Esophagus muscularis mucosa (tissue), 3 donors: ENCODE measurements around the gene PRKCB.
"Not testable (repeated sequence)": the region's sequence is repeated elsewhere in the genome, so short reads cannot be mapped to it uniquely, and the experiment has no call there.

Experiments
- POLR2AphosphoS5 ChIP-seq, 2 donors: sonication (generic); formaldehyde crosslinking; IDR thresholded peaks; one replicate each; pipeline ENCODE4 v1.6.1; 2017; ENCODE audit warnings: antibody characterized with exemption in 2 of 2
- TF ChIP-seq, protein P1 (sequence below), 3 experiments: fragments of 200-600 bp in 2 of 3; fragments of 450-650 bp in 1 of 3; sonication (generic) in 2 of 3; IDR thresholded peaks; one replicate each; pipeline ENCODE4 v1.5.1; 2017 to 2019; ENCODE audit warnings: antibody characterized with exemption in 3 of 3, mild to moderate bottlenecking in 2 of 3, moderate library complexity in 1 of 3

DNA sequence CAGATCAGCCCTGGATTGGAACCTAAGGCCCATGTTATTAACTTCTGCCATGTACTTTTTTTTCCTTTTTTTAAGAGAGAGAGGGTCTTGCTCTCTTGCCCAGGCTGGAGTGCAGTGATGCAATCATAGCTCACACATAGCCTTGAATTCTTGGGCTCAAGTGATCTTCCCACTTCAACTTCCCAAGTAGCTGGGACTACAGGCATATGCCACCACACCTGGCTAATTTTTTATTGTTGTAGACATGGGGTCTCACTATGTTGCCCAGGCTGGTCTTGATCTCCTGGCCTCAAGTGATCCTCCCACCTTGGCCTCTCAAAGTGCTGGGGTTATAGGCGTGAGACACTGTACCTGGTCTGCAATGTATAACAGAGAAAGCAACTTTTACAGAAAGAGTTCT, 194.1 kb downstream of the PRKCB start:
- TF ChIP-seq, protein P1, sequence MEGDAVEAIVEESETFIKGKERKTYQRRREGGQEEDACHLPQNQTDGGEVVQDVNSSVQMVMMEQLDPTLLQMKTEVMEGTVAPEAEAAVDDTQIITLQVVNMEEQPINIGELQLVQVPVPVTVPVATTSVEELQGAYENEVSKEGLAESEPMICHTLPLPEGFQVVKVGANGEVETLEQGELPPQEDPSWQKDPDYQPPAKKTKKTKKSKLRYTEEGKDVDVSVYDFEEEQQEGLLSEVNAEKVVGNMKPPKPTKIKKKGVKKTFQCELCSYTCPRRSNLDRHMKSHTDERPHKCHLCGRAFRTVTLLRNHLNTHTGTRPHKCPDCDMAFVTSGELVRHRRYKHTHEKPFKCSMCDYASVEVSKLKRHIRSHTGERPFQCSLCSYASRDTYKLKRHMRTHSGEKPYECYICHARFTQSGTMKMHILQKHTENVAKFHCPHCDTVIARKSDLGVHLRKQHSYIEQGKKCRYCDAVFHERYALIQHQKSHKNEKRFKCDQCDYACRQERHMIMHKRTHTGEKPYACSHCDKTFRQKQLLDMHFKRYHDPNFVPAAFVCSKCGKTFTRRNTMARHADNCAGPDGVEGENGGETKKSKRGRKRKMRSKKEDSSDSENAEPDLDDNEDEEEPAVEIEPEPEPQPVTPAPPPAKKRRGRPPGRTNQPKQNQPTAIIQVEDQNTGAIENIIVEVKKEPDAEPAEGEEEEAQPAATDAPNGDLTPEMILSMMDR (IDR thresholded peaks at IDR 0.05) = not testable (repeated sequence)
- not testable (repeated sequence) for TF ChIP-seq POLR2AphosphoS5 (IDR thresholded peaks at IDR 0.05)
